ENCODE data around the gene PTPRD.

The PTPRD gene

GRCh38 chr9:8845808-8846207 lies 1767.0 kb downstream of the PTPRD start:
- no peak for DNase-seq

GRCh38 chr9:8845376-8845775 lies 1767.4 kb downstream of the PTPRD start:
- DNase-seq = no peak

- DNase-seq = no peak
These were observed 1768.3 kb downstream of the PTPRD start for GRCh38 chr9:8844549-8844948.

- no peak for DNase-seq
These were observed 1770.2 kb downstream of the PTPRD start for GRCh38 chr9:8842402-8843193.

- DNase-seq = no peak
These were observed 1774.7 kb downstream of the PTPRD start for GRCh38 chr9:8838136-8838535.

- no peak for DNase-seq
These were observed 1777.5 kb downstream of the PTPRD start for GRCh38 chr9:8835291-8835690.

GRCh38 chr9:8832955-8833354 lies 1779.8 kb downstream of the PTPRD start:
- DNase-seq = no peak

- no peak for DNase-seq
These were observed 1780.4 kb downstream of the PTPRD start for GRCh38 chr9:8832386-8832785.

GRCh38 chr9:8831568-8831967 lies 1781.2 kb downstream of the PTPRD start:
- no peak for DNase-seq

GRCh38 chr9:8826281-8826680 lies 1786.5 kb downstream of the PTPRD start:
- DNase-seq = no peak

- no peak for DNase-seq
These were observed 1787.1 kb downstream of the PTPRD start for GRCh38 chr9:8825585-8826147.

GRCh38 chr9:8823131-8823895 lies 1789.5 kb downstream of the PTPRD start:
- no peak for DNase-seq

GRCh38 chr9:8822667-8823025 lies 1790.2 kb downstream of the PTPRD start:
- no peak for DNase-seq

- no peak for DNase-seq
These were observed 1790.7 kb downstream of the PTPRD start for GRCh38 chr9:8821910-8822666.

GRCh38 chr9:8817335-8817734 lies 1795.5 kb downstream of the PTPRD start:
- DNase-seq = no peak

GRCh38 chr9:8816361-8816760 lies 1796.4 kb downstream of the PTPRD start:
- no peak for DNase-seq

GRCh38 chr9:8815931-8816330 lies 1796.9 kb downstream of the PTPRD start:
- DNase-seq = no peak

- no peak for DNase-seq
These were observed 1797.6 kb downstream of the PTPRD start for GRCh38 chr9:8815219-8815618.

GRCh38 chr9:8812888-8813287 lies 1799.9 kb downstream of the PTPRD start:
- DNase-seq = no peak

- no peak for DNase-seq
These were observed 1803.1 kb downstream of the PTPRD start for GRCh38 chr9:8809741-8810140.

- no peak for DNase-seq
These were observed 1806.7 kb downstream of the PTPRD start for GRCh38 chr9:8806150-8806549.

GRCh38 chr9:8804613-8805012 lies 1808.2 kb downstream of the PTPRD start:
- no peak for DNase-seq

GRCh38 chr9:8802242-8802641 lies 1810.6 kb downstream of the PTPRD start:
- no peak for DNase-seq

All from CD4-positive, alpha-beta T cell treated with Interleukin-6 for 4 hours (primary cell).